Caco-2 (cell line): ENCODE results near the gene RPL19. TPM values are rescaled to one million over a fixed set of nuclear protein-coding genes. Genes with fewer than 3 reads are reported as not detected.

Experiments
- BruUV-seq: library from RNA; stranded (reverse); fragments of 400-500 nt; replicated peaks from 2 replicates; lab custom pipeline; 2021; lab: Mats Ljungman, UMichigan
- CTCF ChIA-PET: fragments of 300-600 bp; sonication (Branson Sonifier 250); formaldehyde crosslinking; loops from one replicate; lab custom pipeline; 2022; ENCODE audit warnings: antibody characterized with exemption; lab: Charles Lee
- POLR2A ChIA-PET: fragments of 300-600 bp; sonication (Branson Sonifier 250); formaldehyde crosslinking; loops from one replicate; lab custom pipeline; 2022; ENCODE audit warnings: antibody characterized with exemption; lab: Charles Lee
- DNase-seq, 2 experiments: peaks; one replicate each; pipeline versions ENCODE4 v3.0.0 to v3.0.0-alpha.2; 2020 to 2022
- H3K27me3 ChIP-seq: replicated peaks from 2 replicates; pipeline ENCODE4 v1.6.0; 2011; ENCODE audit warnings: low read length; ENCODE audit not compliant: control insufficient read depth, insufficient read depth
- H3K36me3 ChIP-seq: 2 replicates; pipeline ENCODE4 v1.5.1; 2011; ENCODE audit warnings: low read length; ENCODE audit not compliant: control insufficient read depth, insufficient read depth
- H3K4me1 ChIP-seq: fragments of 250-450 bp; sonication (Bioruptor Pico); 2 replicates; pipeline ENCODE4 v1.5.1; 2020; ENCODE audit warnings: mild to moderate bottlenecking
- H3K4me3 ChIP-seq: 2 replicates; pipeline ENCODE4 v1.5.1; 2011; ENCODE audit warnings: low read depth, mild to moderate bottlenecking, control low read depth, low read length
- H3K9me3 ChIP-seq: fragments of 250-450 bp; sonication (Bioruptor Pico); 2 replicates; pipeline ENCODE4 v1.5.1; 2020; ENCODE audit warnings: mild to moderate bottlenecking, moderate library complexity
- H3K27ac Mint-ChIP-seq: one replicate; pipeline ENCODE4 v1.8.0; 2022; ENCODE audit warnings: mixed read lengths; ENCODE audit not compliant: unreplicated experiment
- H3K27me3 Mint-ChIP-seq: one replicate; pipeline ENCODE4 v1.8.0; 2022; ENCODE audit warnings: mixed read lengths; ENCODE audit not compliant: insufficient read depth, unreplicated experiment
- H3K36me3 Mint-ChIP-seq: one replicate; pipeline ENCODE4 v1.8.0; 2022; ENCODE audit warnings: mild to moderate bottlenecking, mixed read lengths; ENCODE audit not compliant: insufficient read depth, unreplicated experiment
- H3K4me1 Mint-ChIP-seq: one replicate; pipeline ENCODE4 v1.8.0; 2022; ENCODE audit warnings: low read depth, mixed read lengths; ENCODE audit not compliant: unreplicated experiment
- H3K4me3 Mint-ChIP-seq: one replicate; pipeline ENCODE4 v1.8.0; 2022; ENCODE audit warnings: mild to moderate bottlenecking, moderate library complexity, mixed read lengths; ENCODE audit not compliant: unreplicated experiment
- H3K9me3 Mint-ChIP-seq: one replicate; pipeline ENCODE4 v1.8.0; 2022; ENCODE audit warnings: mixed read lengths; ENCODE audit not compliant: unreplicated experiment
- intact Hi-C: fragments of 100-400 bp; cut with micrococcal nuclease; formaldehyde crosslinking; loops from one replicate; pipeline ENCODE4 v1.10.0; 2022; ENCODE audit not compliant: unreplicated experiment
- total RNA-seq: library from RNA; stranded (reverse); gene quantifications from 2 replicates; pipeline ENCODE4 v1.2.3, GENCODE V29; 2022
- TF ChIP-seq, protein P1 (sequence below), 2 experiments: fragments of 200-600 bp in 1 of 2; IDR thresholded peaks; 1 replicate in 1 of 2; 2 replicates in 1 of 2; pipeline versions ENCODE4 v1.5.1 to v1.8.0; 2011 to 2022; ENCODE audit warnings: antibody characterized with exemption in 1 of 2, control low read depth in 1 of 2, inconsistent platforms in 1 of 2, low read depth in 1 of 2, low read length in 1 of 2, mild to moderate bottlenecking in 1 of 2, moderate library complexity in 1 of 2; ENCODE audit not compliant: insufficient read depth in 1 of 2, severe bottlenecking in 1 of 2, unreplicated experiment in 1 of 2

RPL19 gene
- total RNA-seq, 1 experiment from 2014 or later, result 1,825 TPM

DNA sequence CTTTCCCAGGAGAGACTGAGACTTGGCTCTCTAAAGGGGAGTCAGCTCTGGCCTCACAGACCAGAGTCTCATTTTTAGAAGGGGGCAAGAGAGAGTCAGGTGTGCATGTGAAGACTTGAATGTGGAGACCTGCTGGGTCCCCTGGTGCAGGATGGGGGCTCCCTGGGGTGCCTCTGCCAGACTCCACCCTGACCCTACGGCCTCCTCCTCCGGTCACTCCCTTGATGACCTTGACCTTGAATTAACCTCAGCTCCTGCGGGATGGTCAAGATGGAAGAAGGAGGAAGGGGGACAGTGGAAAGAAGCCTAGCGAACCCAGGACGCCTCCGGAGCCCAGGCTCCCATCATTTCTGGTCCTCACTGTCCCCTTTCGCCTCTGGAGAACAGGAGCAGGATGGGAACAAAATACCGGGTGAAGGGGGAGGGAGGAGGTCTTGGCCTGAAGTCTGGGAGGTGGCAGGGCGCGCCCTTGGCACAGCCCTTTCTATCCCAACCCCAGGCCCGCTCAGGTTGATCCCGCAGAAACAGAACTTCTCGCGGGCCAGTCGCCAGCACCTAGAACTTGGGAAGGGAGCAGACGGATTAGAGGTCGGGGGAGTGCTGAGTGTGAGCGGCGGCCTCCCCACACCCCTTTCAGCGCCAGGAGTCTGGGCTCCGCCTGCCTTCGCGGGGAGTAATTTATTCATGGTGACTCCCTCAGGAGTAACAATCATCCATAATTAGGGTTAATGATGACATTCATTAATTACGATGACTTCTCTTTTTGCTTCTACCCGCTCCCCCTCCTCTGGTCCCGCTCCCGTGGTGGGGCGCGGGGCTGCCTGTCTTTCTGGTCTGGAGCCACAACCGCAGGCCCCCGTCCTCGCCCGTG is 24.1 kb downstream of the RPL19 start:
- POLR2A ChIA-PET, result no interaction called here
- DNase-seq, result no peak
- H3K9me3 Mint-ChIP-seq, result no peaks in the 10 kb centered on the region
- Histone ChIP-seq H3K4me1 (no peaks in the 10 kb centered on the region), H3K9me3 (no peaks in the 10 kb centered on the region), H3K4me3 (no peak overlapping the region), H3K36me3 (no peaks in the 10 kb centered on the region), H3K27me3 (peaks cover 2% of the 10 kb centered on the region)
- H3K36me3 Mint-ChIP-seq, result no peaks in the 10 kb centered on the region
- peaks cover 10% of the 10 kb centered on the region for H3K27me3 Mint-ChIP-seq
- CTCF ChIA-PET, result no interaction called here
- intact Hi-C loops, result no loop called here
- peak overlapping the region; percentile 72 for H3K4me3 Mint-ChIP-seq
- TF ChIP-seq, protein P1, sequence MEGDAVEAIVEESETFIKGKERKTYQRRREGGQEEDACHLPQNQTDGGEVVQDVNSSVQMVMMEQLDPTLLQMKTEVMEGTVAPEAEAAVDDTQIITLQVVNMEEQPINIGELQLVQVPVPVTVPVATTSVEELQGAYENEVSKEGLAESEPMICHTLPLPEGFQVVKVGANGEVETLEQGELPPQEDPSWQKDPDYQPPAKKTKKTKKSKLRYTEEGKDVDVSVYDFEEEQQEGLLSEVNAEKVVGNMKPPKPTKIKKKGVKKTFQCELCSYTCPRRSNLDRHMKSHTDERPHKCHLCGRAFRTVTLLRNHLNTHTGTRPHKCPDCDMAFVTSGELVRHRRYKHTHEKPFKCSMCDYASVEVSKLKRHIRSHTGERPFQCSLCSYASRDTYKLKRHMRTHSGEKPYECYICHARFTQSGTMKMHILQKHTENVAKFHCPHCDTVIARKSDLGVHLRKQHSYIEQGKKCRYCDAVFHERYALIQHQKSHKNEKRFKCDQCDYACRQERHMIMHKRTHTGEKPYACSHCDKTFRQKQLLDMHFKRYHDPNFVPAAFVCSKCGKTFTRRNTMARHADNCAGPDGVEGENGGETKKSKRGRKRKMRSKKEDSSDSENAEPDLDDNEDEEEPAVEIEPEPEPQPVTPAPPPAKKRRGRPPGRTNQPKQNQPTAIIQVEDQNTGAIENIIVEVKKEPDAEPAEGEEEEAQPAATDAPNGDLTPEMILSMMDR (IDR thresholded peaks at IDR 0.05; ENCODE audit: insufficient read depth in 1 of 2, low read depth in 1 of 2, low read length in 1 of 2, severe bottlenecking in 1 of 2, unreplicated experiment in 1 of 2), result no peak
- no peak overlapping the region for H3K27ac Mint-ChIP-seq
- H3K4me1 Mint-ChIP-seq, result no peaks in the 10 kb centered on the region
- no TSS peak for BruUV-seq

DNA sequence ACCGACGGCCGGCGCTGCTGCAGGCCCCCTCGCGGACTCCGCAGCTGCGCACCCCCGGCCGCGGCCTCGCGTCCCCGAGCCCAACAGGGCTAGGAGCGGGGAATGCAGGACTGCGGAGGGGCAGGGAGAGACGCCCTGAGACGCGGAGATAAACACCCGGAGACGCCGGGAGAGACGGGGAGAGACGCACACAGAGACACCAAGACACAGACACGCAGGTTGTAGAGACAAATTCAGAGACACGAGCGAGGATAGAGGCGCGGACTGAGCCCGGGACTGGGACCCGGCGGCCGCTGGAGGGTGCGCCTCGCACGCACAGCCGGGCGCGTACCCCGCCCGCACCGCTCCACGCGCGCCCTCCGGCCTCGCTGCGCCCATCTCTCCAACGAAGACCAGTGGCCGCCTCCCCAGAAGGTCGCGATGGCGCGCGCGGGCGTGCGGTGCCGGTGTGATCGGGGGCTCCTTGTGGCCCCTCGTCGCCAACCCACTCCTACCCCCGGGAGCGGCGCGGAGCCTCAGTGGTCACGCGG is 24.8 kb downstream of the RPL19 start:
- Histone ChIP-seq H3K27me3 (peaks cover 2% of the 10 kb centered on the region), H3K4me3 (no peak overlapping the region), H3K9me3 (no peaks in the 10 kb centered on the region), H3K4me1 (no peaks in the 10 kb centered on the region), H3K36me3 (no peaks in the 10 kb centered on the region)
- H3K36me3 Mint-ChIP-seq, result no peaks in the 10 kb centered on the region
- H3K4me3 Mint-ChIP-seq, result peak overlapping the region; percentile 72
- no peak for DNase-seq
- ChIA-PET CTCF (no interaction called here), POLR2A (no interaction called here)
- H3K27me3 Mint-ChIP-seq, result peaks cover 10% of the 10 kb centered on the region
- no peaks in the 10 kb centered on the region for H3K9me3 Mint-ChIP-seq
- no TSS peak for BruUV-seq
- intact Hi-C loops, result no loop called here
- no peaks in the 10 kb centered on the region for H3K4me1 Mint-ChIP-seq
- TF ChIP-seq, protein P1 (IDR thresholded peaks at IDR 0.05; ENCODE audit: insufficient read depth in 1 of 2, low read depth in 1 of 2, low read length in 1 of 2, severe bottlenecking in 1 of 2, unreplicated experiment in 1 of 2), result no peak
- H3K27ac Mint-ChIP-seq, result no peak overlapping the region

DNA sequence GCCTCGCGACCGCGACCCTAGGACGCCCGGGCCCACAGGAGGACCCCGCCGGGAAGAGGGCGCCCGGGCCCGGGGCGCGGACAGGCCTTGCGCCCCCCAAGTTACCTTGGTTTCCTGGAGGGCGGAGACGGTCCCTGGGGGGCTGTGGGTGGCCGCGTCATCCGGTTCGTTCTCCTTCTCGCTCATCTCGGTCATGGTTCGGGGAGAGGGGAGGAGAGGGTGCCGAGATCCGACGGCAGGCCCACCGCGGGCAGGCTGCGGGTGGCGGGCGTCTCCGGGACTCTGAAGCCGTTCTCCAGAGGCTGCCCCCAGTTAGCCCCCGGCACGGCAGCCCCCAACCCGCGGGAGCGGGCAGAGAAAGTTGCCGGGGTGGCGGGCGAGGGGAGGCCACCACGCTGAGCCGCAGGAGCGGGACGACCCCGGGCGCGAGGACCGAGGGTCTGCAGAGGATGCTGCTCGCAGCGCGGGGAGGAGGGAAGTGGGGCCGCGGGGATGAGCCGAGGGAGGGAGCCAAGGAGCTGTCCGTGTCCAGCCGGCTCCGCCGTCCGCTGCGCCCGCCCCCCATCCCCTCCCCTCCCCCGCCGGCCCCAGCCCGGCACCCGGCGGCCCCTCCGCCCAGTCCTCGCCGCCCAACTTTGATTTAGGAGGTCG is 25.4 kb downstream of the RPL19 start, which contains the start of gene STAC2:
STAC2 (minus strand) TSS at position 638 of the 651 bp plus-strand sequence; CDS start at position 195, 443 bp downstream.
- H3K27me3 ChIP-seq, result peaks cover 2% of the 10 kb centered on the region
- Mint-ChIP-seq H3K4me3 (peak within 1 kb of the TSS; percentile 74), H3K4me1 (no peaks in the 10 kb centered on the region), H3K27ac (no peak within 1 kb of the TSS), H3K27me3 (peaks cover 10% of the 10 kb centered on the region), H3K36me3 (no peaks in the 10 kb centered on the region), H3K9me3 (no peaks in the 10 kb centered on the region)
- no TSS peak for BruUV-seq
- no peak for DNase-seq
- H3K4me1 ChIP-seq, result no peaks in the 10 kb centered on the region
- CTCF ChIA-PET, result interaction anchor here (0.6 to 1.2 kb wide), 8 partner anchors 10 to 195 kb away, joined by 3 to 8 read pairs (median 5); no protein-coding TSS in a partner anchor
- TF ChIP-seq, protein P1 (IDR thresholded peaks at IDR 0.05; ENCODE audit: insufficient read depth in 1 of 2, low read depth in 1 of 2, low read length in 1 of 2, severe bottlenecking in 1 of 2, unreplicated experiment in 1 of 2), result no peak
- H3K4me3 ChIP-seq, result peak within 1 kb of the TSS; percentile 26
- H3K36me3 ChIP-seq, result no peaks in the 10 kb centered on the region
- POLR2A ChIA-PET, result no interaction called here
- intact Hi-C loops, result no loop called here
- H3K9me3 ChIP-seq, result no peaks in the 10 kb centered on the region
